Omental fat pad (tissue), 4 donors: ENCODE results near the gene DSCAML1. TPM values are rescaled to one million over a fixed set of nuclear protein-coding genes. Genes with fewer than 3 reads are reported as not detected.
"Not testable (repeated sequence)": the region's sequence is repeated elsewhere in the genome, so short reads cannot be mapped to it uniquely, and the experiment has no call there.

Source experiments
- ATAC-seq: fragments of 150-250 bp; one replicate; pipeline ENCODE4 v1.9.1; 2016; ENCODE audit warnings: mild to moderate bottlenecking, moderate library complexity; ENCODE audit not compliant: low FRiP score
- DNase-seq: peaks from one replicate; pipeline ENCODE4 v3.0.0-alpha.2; 2019; ENCODE audit warnings: low spot score
- CTCF ChIP-seq, 3 donors: fragments of 450-650 bp; IDR thresholded peaks; one replicate each; pipeline ENCODE4 v1.5.1; 2016 to 2017; ENCODE audit warnings: antibody characterized with exemption in 3 of 3, mild to moderate bottlenecking in 3 of 3, moderate library complexity in 2 of 3
- total RNA-seq, 4 donors: library from RNA; depleted of rRNA; stranded (reverse); fragments of >200 nt; gene quantifications; one replicate each; pipeline ENCODE4 v1.1.0, GENCODE V29; 2016

Gene DSCAML1
- total RNA-seq, 4 donors from 2014 or later, result 0.95 to 10.9 (median 3.9) TPM

GRCh38 chr11:117766576-117766975, 30.4 kb downstream of the DSCAML1 start:
- no peak for ATAC-seq
- no peak for DNase-seq
- TF ChIP-seq CTCF (IDR thresholded peaks at IDR 0.05), result no peak

GRCh38 chr11:117766026-117766425, 31.0 kb downstream of the DSCAML1 start:
- no peak for TF ChIP-seq CTCF (IDR thresholded peaks at IDR 0.05)
- DNase-seq, result no peak
- no peak for ATAC-seq

- DNase-seq (no peak), ATAC-seq (no peak)
- TF ChIP-seq CTCF (IDR thresholded peaks at IDR 0.05), result no peak
Observed at GRCh38 chr11:117765068-117765467, 31.9 kb downstream of the DSCAML1 start.

- not testable (repeated sequence) for DNase-seq, ATAC-seq
Observed at GRCh38 chr11:117763465-117763864, 33.6 kb downstream of the DSCAML1 start.

- no peak for TF ChIP-seq CTCF (IDR thresholded peaks at IDR 0.05)
- DNase-seq, result no peak
- no peak for ATAC-seq
Observed at GRCh38 chr11:117761993-117762392, 35.0 kb downstream of the DSCAML1 start.

- TF ChIP-seq CTCF (IDR thresholded peaks at IDR 0.05), result no peak
- DNase-seq (no peak), ATAC-seq (no peak)
Observed at GRCh38 chr11:117759305-117759704, 37.7 kb downstream of the DSCAML1 start.

- no peak for DNase-seq
- TF ChIP-seq CTCF (IDR thresholded peaks at IDR 0.05), result no peak
- no peak for ATAC-seq
Observed at GRCh38 chr11:117754030-117754429, 43.0 kb downstream of the DSCAML1 start.

GRCh38 chr11:117752721-117753237, 44.2 kb downstream of the DSCAML1 start:
- ATAC-seq (no peak), DNase-seq (no peak)
- no peak for TF ChIP-seq CTCF (IDR thresholded peaks at IDR 0.05)
